ENCODE measurements around the gene TENM4. TPM values are rescaled to one million over a fixed set of nuclear protein-coding genes. Genes with fewer than 3 reads are reported as not detected.

The TENM4 gene
- total RNA-seq, 1 experiment from 2014 or later = 25.0 TPM

DNA sequence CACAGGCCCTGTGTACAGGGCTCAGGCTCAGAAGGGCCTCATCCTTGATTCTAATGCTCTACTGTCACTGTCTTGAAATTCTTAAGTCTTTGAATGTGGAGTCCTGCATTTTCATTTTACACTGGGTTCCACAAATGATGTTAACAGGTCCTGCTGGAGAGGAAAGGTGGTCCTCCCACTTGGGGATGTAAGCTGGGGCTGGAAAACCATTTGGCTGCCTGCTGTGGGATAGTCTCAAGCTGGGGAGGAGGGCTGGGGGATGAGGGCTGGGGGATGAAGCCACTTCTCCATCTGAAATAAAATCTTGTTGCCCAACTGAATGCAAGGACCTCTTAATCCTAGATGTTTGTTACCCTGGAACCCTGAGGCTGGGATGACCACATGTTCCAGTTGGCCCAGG, 423.0 kb downstream of the TENM4 start:
- Mint-ChIP-seq H3K27ac (no peak overlapping the region), H3K4me3 (no peak overlapping the region), H3K36me3 (no peaks in the 10 kb centered on the region), H3K9me3 (no peaks in the 10 kb centered on the region), H3K4me1 (peaks cover 8% of the 10 kb centered on the region), H3K27me3 (ENCODE audit: low read depth) (no peaks in the 10 kb centered on the region; the same call in 1 of the 2 replicates)
- DNase-seq (ENCODE audit: low spot score) (no peak), ATAC-seq (no peak)
- ChIA-PET POLR2A (no interaction called here), CTCF (no interaction called here)
- TF ChIP-seq ZNF219 (CRISPR knock-in tag; IDR thresholded peaks at IDR 0.05; ENCODE audit: borderline replicate concordance) (no peak), OVOL2 (CRISPR knock-in tag; IDR thresholded peaks at IDR 0.05; ENCODE audit: borderline replicate concordance) (no peak), SOX15 (CRISPR knock-in tag; IDR thresholded peaks at IDR 0.05) (no peak)
- TF ChIP-seq, protein P1, sequence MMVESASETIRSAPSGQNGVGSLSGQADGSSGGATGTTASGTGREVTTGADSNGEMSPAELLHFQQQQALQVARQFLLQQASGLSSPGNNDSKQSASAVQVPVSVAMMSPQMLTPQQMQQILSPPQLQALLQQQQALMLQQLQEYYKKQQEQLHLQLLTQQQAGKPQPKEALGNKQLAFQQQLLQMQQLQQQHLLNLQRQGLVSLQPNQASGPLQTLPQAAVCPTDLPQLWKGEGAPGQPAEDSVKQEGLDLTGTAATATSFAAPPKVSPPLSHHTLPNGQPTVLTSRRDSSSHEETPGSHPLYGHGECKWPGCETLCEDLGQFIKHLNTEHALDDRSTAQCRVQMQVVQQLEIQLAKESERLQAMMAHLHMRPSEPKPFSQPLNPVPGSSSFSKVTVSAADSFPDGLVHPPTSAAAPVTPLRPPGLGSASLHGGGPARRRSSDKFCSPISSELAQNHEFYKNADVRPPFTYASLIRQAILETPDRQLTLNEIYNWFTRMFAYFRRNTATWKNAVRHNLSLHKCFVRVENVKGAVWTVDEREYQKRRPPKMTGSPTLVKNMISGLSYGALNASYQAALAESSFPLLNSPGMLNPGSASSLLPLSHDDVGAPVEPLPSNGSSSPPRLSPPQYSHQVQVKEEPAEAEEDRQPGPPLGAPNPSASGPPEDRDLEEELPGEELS (CRISPR knock-in tag; IDR thresholded peaks at IDR 0.05) = no peak
- TF ChIP-seq, protein P2, sequence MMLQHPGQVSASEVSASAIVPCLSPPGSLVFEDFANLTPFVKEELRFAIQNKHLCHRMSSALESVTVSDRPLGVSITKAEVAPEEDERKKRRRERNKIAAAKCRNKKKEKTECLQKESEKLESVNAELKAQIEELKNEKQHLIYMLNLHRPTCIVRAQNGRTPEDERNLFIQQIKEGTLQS (CRISPR knock-in tag; conservative IDR thresholded peaks at IDR 0.05) = no peak

DNA sequence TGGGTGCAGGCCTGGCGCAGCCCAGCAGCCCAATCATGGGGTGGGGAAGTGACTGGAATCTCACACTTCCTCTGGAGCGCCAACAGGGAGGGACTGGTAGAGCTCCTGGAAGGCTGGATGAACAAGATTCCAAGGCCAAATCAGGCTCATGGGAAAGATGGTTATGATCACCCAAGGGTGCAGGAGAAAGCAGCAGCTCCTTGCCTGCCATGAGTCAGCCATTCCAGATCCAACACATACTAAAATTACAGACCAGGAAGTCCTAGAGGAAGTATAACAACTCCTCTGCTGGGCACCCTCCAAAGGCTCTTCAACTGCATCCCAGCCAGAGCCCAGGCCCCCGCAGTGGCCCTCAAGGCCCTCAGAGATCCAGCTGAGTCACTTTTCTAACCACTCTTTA, 427.3 kb downstream of the TENM4 start:
- Mint-ChIP-seq H3K27me3 (ENCODE audit: low read depth) (no peaks in the 10 kb centered on the region; the same call in 1 of the 2 replicates), H3K36me3 (no peaks in the 10 kb centered on the region)
- POLR2A ChIA-PET = no interaction called here
- TF ChIP-seq TEAD1 (CRISPR knock-in tag; IDR thresholded peaks at IDR 0.05) = no peak
- TF ChIP-seq ZNF317 (CRISPR knock-in tag; IDR thresholded peaks at IDR 0.05; ENCODE audit: borderline replicate concordance, low read depth) = no peak
- TF ChIP-seq, protein P3, sequence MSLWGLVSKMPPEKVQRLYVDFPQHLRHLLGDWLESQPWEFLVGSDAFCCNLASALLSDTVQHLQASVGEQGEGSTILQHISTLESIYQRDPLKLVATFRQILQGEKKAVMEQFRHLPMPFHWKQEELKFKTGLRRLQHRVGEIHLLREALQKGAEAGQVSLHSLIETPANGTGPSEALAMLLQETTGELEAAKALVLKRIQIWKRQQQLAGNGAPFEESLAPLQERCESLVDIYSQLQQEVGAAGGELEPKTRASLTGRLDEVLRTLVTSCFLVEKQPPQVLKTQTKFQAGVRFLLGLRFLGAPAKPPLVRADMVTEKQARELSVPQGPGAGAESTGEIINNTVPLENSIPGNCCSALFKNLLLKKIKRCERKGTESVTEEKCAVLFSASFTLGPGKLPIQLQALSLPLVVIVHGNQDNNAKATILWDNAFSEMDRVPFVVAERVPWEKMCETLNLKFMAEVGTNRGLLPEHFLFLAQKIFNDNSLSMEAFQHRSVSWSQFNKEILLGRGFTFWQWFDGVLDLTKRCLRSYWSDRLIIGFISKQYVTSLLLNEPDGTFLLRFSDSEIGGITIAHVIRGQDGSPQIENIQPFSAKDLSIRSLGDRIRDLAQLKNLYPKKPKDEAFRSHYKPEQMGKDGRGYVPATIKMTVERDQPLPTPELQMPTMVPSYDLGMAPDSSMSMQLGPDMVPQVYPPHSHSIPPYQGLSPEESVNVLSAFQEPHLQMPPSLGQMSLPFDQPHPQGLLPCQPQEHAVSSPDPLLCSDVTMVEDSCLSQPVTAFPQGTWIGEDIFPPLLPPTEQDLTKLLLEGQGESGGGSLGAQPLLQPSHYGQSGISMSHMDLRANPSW (CRISPR knock-in tag; conservative IDR thresholded peaks at IDR 0.05; ENCODE audit: low read depth) = no peak
- TF ChIP-seq, protein P4, sequence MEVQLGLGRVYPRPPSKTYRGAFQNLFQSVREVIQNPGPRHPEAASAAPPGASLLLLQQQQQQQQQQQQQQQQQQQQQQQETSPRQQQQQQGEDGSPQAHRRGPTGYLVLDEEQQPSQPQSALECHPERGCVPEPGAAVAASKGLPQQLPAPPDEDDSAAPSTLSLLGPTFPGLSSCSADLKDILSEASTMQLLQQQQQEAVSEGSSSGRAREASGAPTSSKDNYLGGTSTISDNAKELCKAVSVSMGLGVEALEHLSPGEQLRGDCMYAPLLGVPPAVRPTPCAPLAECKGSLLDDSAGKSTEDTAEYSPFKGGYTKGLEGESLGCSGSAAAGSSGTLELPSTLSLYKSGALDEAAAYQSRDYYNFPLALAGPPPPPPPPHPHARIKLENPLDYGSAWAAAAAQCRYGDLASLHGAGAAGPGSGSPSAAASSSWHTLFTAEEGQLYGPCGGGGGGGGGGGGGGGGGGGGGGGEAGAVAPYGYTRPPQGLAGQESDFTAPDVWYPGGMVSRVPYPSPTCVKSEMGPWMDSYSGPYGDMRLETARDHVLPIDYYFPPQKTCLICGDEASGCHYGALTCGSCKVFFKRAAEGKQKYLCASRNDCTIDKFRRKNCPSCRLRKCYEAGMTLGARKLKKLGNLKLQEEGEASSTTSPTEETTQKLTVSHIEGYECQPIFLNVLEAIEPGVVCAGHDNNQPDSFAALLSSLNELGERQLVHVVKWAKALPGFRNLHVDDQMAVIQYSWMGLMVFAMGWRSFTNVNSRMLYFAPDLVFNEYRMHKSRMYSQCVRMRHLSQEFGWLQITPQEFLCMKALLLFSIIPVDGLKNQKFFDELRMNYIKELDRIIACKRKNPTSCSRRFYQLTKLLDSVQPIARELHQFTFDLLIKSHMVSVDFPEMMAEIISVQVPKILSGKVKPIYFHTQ (CRISPR knock-in tag; IDR thresholded peaks at IDR 0.05) = no peak
- TF ChIP-seq, protein P5, sequence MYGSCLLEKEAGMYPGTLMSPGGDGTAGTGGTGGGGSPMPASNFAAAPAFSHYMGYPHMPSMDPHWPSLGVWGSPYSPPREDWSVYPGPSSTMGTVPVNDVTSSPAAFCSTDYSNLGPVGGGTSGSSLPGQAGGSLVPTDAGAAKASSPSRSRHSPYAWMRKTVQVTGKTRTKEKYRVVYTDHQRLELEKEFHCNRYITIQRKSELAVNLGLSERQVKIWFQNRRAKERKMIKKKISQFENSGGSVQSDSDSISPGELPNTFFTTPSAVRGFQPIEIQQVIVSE (CRISPR knock-in tag; IDR thresholded peaks at IDR 0.05; ENCODE audit: borderline replicate concordance) = no peak
- no peak for TF ChIP-seq IRF2 (CRISPR knock-in tag; IDR thresholded peaks at IDR 0.05; ENCODE audit: borderline replicate concordance, low read depth)
- TF ChIP-seq SMAD3 (CRISPR knock-in tag; IDR thresholded peaks at IDR 0.05; ENCODE audit: borderline replicate concordance) = no peak
- TF ChIP-seq, protein P6, sequence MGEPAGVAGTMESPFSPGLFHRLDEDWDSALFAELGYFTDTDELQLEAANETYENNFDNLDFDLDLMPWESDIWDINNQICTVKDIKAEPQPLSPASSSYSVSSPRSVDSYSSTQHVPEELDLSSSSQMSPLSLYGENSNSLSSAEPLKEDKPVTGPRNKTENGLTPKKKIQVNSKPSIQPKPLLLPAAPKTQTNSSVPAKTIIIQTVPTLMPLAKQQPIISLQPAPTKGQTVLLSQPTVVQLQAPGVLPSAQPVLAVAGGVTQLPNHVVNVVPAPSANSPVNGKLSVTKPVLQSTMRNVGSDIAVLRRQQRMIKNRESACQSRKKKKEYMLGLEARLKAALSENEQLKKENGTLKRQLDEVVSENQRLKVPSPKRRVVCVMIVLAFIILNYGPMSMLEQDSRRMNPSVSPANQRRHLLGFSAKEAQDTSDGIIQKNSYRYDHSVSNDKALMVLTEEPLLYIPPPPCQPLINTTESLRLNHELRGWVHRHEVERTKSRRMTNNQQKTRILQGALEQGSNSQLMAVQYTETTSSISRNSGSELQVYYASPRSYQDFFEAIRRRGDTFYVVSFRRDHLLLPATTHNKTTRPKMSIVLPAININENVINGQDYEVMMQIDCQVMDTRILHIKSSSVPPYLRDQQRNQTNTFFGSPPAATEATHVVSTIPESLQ (CRISPR knock-in tag; IDR thresholded peaks at IDR 0.05) = no peak
- no peak for TF ChIP-seq ZNF423 (CRISPR knock-in tag; IDR thresholded peaks at IDR 0.05)
- TF ChIP-seq JUN (CRISPR knock-in tag; IDR thresholded peaks at IDR 0.05) = no peak
- TF ChIP-seq JAZF1 (CRISPR knock-in tag; IDR thresholded peaks at IDR 0.05) = no peak
- TF ChIP-seq SP1 (CRISPR knock-in tag; conservative IDR thresholded peaks at IDR 0.05) = no peak
- TF ChIP-seq ESRRA (CRISPR knock-in tag; IDR thresholded peaks at IDR 0.05; ENCODE audit: borderline replicate concordance) = no peak
- no peak for TF ChIP-seq ETV6 (CRISPR knock-in tag; IDR thresholded peaks at IDR 0.05)
- TF ChIP-seq HMGA2 (CRISPR knock-in tag; IDR thresholded peaks at IDR 0.05) = no peak
- TF ChIP-seq, protein P7, sequence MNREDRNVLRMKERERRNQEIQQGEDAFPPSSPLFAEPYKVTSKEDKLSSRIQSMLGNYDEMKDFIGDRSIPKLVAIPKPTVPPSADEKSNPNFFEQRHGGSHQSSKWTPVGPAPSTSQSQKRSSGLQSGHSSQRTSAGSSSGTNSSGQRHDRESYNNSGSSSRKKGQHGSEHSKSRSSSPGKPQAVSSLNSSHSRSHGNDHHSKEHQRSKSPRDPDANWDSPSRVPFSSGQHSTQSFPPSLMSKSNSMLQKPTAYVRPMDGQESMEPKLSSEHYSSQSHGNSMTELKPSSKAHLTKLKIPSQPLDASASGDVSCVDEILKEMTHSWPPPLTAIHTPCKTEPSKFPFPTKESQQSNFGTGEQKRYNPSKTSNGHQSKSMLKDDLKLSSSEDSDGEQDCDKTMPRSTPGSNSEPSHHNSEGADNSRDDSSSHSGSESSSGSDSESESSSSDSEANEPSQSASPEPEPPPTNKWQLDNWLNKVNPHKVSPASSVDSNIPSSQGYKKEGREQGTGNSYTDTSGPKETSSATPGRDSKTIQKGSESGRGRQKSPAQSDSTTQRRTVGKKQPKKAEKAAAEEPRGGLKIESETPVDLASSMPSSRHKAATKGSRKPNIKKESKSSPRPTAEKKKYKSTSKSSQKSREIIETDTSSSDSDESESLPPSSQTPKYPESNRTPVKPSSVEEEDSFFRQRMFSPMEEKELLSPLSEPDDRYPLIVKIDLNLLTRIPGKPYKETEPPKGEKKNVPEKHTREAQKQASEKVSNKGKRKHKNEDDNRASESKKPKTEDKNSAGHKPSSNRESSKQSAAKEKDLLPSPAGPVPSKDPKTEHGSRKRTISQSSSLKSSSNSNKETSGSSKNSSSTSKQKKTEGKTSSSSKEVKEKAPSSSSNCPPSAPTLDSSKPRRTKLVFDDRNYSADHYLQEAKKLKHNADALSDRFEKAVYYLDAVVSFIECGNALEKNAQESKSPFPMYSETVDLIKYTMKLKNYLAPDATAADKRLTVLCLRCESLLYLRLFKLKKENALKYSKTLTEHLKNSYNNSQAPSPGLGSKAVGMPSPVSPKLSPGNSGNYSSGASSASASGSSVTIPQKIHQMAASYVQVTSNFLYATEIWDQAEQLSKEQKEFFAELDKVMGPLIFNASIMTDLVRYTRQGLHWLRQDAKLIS (CRISPR knock-in tag; IDR thresholded peaks at IDR 0.05; ENCODE audit: borderline replicate concordance) = no peak

More for the DNA sequence above, 427.3 kb downstream of the TENM4 start:
- DNase-seq (ENCODE audit: low spot score) = no peak
- H3K4me1 Mint-ChIP-seq = no peaks in the 10 kb centered on the region
- H3K9me3 Mint-ChIP-seq = peaks cover 18% of the 10 kb centered on the region
- CTCF ChIA-PET = no interaction called here
- H3K27ac Mint-ChIP-seq = no peak overlapping the region
- ATAC-seq = no peak
- H3K4me3 Mint-ChIP-seq = no peak overlapping the region

All from WTC11 (cell line).